ENCODE data around the gene SERP2. TPM values are rescaled to one million over a fixed set of nuclear protein-coding genes. Genes with fewer than 3 reads are reported as not detected.

Gene SERP2
- total RNA-seq, 1 donor from 2014 or later: 4.8 TPM

GRCh38 chr13:44386913-44387556, 13.4 kb downstream of the SERP2 start:
- TF ChIP-seq CTCF (IDR thresholded peaks at IDR 0.05; ENCODE audit: unreplicated experiment): no peak
- Mint-ChIP-seq H3K9me3 (no peaks in the 10 kb centered on the region), H3K4me1 (peaks cover 35% of the 10 kb centered on the region), H3K27ac (peak overlapping the region; percentile 7), H3K36me3 (no peaks in the 10 kb centered on the region), H3K4me3 (no peak overlapping the region), H3K27me3 (ENCODE audit: low read depth) (peaks cover 14% of the 10 kb centered on the region)
- no peak for DNase-seq (ENCODE audit: low spot score in 2 of 2, unreplicated experiment in 2 of 2)

DNA sequence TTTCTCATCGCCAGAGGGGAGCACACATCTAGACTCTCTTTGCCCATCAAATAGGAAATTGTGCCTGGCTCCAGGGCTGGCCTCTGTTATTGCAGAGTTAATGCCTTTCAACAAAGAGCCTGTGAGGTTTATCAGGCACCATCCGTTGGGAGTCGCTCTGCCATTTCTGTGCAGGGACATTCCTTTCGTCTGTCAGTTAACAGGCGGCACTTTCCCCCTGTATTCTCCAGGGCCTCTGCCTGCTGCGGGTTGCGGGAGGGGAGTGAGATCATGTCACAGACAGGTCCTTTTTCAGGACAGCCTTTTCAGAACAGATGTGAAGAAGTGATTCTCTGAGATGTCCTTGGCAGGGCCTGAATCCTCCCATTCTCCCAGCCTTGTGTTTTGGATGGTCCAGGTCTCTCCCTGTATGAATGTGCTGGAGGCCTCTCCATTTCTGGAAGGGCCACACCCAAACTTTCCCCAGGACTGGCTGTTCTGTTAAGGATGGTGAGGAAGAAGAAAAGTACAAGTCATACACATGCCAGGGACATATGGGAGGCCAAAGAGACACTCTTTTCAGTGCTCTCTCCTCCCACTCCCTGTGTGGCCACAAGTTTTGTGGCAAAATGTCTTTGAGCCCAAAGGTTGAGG, 14.9 kb downstream of the SERP2 start:
- Mint-ChIP-seq H3K36me3 (no peaks in the 10 kb centered on the region), H3K27ac (no peak overlapping the region), H3K4me3 (no peak overlapping the region), H3K9me3 (no peaks in the 10 kb centered on the region), H3K27me3 (ENCODE audit: low read depth) (peaks cover 23% of the 10 kb centered on the region), H3K4me1 (peaks cover 50% of the 10 kb centered on the region)
- TF ChIP-seq CTCF (IDR thresholded peaks at IDR 0.05; ENCODE audit: unreplicated experiment): no peak
- DNase-seq (ENCODE audit: low spot score in 2 of 2, unreplicated experiment in 2 of 2): no peak

DNA sequence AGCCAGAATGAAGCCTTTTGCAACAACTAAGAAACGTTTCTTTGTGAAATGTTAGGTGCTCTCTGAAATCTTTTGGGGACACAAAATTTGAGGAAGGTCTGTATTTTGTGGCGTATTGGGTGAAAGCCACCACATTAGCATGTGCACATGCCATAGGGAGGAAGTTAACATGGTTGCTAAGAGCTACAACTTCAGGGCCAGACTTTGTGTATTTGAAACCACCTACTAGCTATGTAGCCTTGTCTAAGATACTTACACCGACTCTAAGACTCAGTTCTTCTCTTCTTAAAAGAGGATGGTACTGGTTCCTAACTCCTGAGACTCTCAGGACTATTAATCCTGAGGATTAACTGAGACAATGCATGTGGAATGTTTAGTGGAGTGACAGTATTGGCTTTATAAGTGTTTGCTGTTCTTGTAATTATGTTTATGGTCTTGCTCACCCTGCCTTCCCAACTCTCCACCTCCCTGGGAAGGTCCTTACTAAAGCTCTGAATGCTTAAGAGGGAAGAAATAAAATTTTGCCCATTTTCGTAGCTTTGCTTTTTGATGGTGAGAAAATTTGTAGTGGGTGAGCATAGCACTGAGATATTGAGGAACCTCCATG, 15.5 kb downstream of the SERP2 start:
- no peak overlapping the region for H3K4me3 Mint-ChIP-seq
- peaks cover 19% of the 10 kb centered on the region for H3K27me3 Mint-ChIP-seq (ENCODE audit: low read depth)
- H3K36me3 Mint-ChIP-seq: no peaks in the 10 kb centered on the region
- H3K4me1 Mint-ChIP-seq: peaks cover 53% of the 10 kb centered on the region
- DNase-seq (ENCODE audit: low spot score in 2 of 2, unreplicated experiment in 2 of 2): no peak
- TF ChIP-seq CTCF (IDR thresholded peaks at IDR 0.05; ENCODE audit: unreplicated experiment): no peak
- no peak overlapping the region for H3K27ac Mint-ChIP-seq
- no peaks in the 10 kb centered on the region for H3K9me3 Mint-ChIP-seq

DNA sequence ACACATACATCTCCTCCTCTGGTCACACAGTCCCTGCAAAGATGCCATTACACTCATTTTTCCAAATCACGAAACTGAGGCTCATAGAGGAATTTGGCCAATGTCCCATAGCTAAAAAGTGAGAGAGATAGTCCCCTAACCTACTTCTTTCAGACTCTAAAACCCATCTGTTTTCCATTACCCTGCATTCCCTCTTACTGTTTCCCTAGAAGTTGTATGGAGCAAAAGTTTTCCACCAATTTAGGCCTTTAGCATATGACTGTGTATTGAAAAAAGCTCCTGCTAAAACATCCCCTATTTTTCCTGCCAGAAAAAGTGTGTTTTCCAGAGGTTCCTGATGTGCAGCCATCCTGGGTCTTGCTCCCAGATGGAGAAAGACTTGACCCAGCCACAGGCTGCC, 16.3 kb downstream of the SERP2 start:
- peaks cover 59% of the 10 kb centered on the region for H3K4me1 Mint-ChIP-seq
- H3K27me3 Mint-ChIP-seq (ENCODE audit: low read depth): peaks cover 16% of the 10 kb centered on the region
- H3K36me3 Mint-ChIP-seq: no peaks in the 10 kb centered on the region
- H3K9me3 Mint-ChIP-seq: no peaks in the 10 kb centered on the region
- H3K27ac Mint-ChIP-seq: no peak overlapping the region
- no peak for DNase-seq (ENCODE audit: low spot score in 2 of 2, unreplicated experiment in 2 of 2)
- no peak for TF ChIP-seq CTCF (IDR thresholded peaks at IDR 0.05; ENCODE audit: unreplicated experiment)
- no peak overlapping the region for H3K4me3 Mint-ChIP-seq

DNA sequence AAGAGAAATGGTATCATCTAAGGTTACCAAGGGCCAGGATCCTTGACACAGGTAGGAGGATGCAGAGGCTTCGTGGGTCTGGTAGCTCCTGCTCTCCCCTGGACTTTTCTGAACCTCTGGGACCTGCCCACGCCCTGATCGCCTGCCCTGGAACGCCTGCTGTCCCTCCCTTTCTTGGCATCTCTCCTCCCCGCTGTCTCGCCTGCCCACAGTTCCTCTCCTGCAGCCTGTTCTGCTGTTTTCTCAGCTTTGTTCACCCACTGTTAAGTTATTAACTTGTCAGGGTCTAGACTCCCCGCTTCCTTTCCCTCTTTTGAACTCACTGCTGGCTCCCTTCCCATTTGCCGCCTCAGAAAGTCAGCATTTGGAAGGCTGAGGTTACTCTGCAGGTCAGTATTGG, 19.8 kb downstream of the SERP2 start:
- Mint-ChIP-seq H3K36me3 (no peaks in the 10 kb centered on the region), H3K9me3 (no peaks in the 10 kb centered on the region), H3K27ac (peak overlapping the region; percentile 37), H3K4me3 (no peak overlapping the region), H3K4me1 (peaks cover 66% of the 10 kb centered on the region), H3K27me3 (ENCODE audit: low read depth) (peaks cover 32% of the 10 kb centered on the region)
- no peak for TF ChIP-seq CTCF (IDR thresholded peaks at IDR 0.05; ENCODE audit: unreplicated experiment)
- no peak for DNase-seq (ENCODE audit: low spot score in 2 of 2, unreplicated experiment in 2 of 2)

Measured in mesothelial cell of epicardium (in vitro differentiated cells).